Lower lobe of right lung (tissue), 2 donors: Measurements from ENCODE around the gene ARAP1. TPM values are rescaled to one million over a fixed set of nuclear protein-coding genes. Genes with fewer than 3 reads are reported as not detected.

ENCODE experiments used
- ATAC-seq, 2 donors: fragments of 200-7000 bp; cut with Tn5 transposase; one replicate each; pipeline ENCODE4 v1.9.1; 2020 to 2022; ENCODE audit warnings: mild to moderate bottlenecking in 2 of 2, moderate library complexity in 2 of 2
- DNase-seq: peaks from one replicate; pipeline ENCODE4 v3.0.0-alpha.2; 2020
- H3K27ac ChIP-seq: fragments of 200-600 bp; one replicate; pipeline ENCODE4 v1.8.0; 2022
- H3K27me3 ChIP-seq: fragments of 200-600 bp; one replicate; pipeline ENCODE4 v1.8.0; 2022; ENCODE audit warnings: low read depth
- H3K36me3 ChIP-seq: fragments of 200-600 bp; one replicate; pipeline ENCODE4 v1.8.0; 2022; ENCODE audit warnings: mild to moderate bottlenecking
- H3K4me1 ChIP-seq: fragments of 200-600 bp; one replicate; pipeline ENCODE4 v1.8.0; 2022
- H3K4me3 ChIP-seq: fragments of 200-600 bp; one replicate; pipeline ENCODE4 v1.8.0; 2022; ENCODE audit warnings: mild to moderate bottlenecking
- H3K9me3 ChIP-seq: fragments of 200-600 bp; one replicate; pipeline ENCODE4 v1.8.0; 2022
- CTCF ChIP-seq: fragments of 200-600 bp; IDR thresholded peaks from one replicate; pipeline ENCODE4 v1.8.0; 2022; ENCODE audit warnings: antibody characterized with exemption, mild to moderate bottlenecking
- intact Hi-C: fragments of 100-400 bp; cut with DNase I; formaldehyde crosslinking; loops from one replicate; pipeline ENCODE4 v1.11.0; 2022
- total RNA-seq: library from RNA; stranded (reverse); fragmentation: NEBNext Ultra II Directional; extraction: Animal tissue kit (Norgen Biotek cat#: 25700); gene quantifications from one replicate; pipeline ENCODE4 v1.2.1, GENCODE V29; 2021
- donor health status: DM: no; HTN: yes; CAD: no; lungs with severe emphysema.

Gene ARAP1
- total RNA-seq, 1 donor from 2014 or later = 276 TPM

- peak; percentile 86 for DNase-seq
- Histone ChIP-seq H3K36me3 (no peaks in the 10 kb centered on the region), H3K4me1 (peaks cover 58% of the 10 kb centered on the region), H3K9me3 (no peaks in the 10 kb centered on the region), H3K4me3 (no peak overlapping the region), H3K27ac (peak overlapping the region; percentile 70), H3K27me3 (no peaks in the 10 kb centered on the region)
- ATAC-seq = peak; percentile 67 to 87
- TF ChIP-seq CTCF = no peak
- intact Hi-C loops = no loop called here
Measured at GRCh38 chr11:72786305-72787215, 34.4 kb upstream of the ARAP1 start.

GRCh38 chr11:72784662-72785061, 32.5 kb upstream of the ARAP1 start:
- Histone ChIP-seq H3K4me1 (peaks cover 59% of the 10 kb centered on the region), H3K36me3 (no peaks in the 10 kb centered on the region), H3K4me3 (no peak overlapping the region), H3K27ac (no peak overlapping the region), H3K9me3 (no peaks in the 10 kb centered on the region), H3K27me3 (peaks cover 5% of the 10 kb centered on the region)
- no peak for TF ChIP-seq CTCF
- intact Hi-C loops = no loop called here
- DNase-seq (no peak), ATAC-seq (no peak)

- H3K4me1 ChIP-seq = peaks cover 52% of the 10 kb centered on the region
- no peak for DNase-seq
- no peak overlapping the region for H3K27ac ChIP-seq
Measured at GRCh38 chr11:72783144-72783905, 31.1 kb upstream of the ARAP1 start.

GRCh38 chr11:72782081-72782920, 30.1 kb upstream of the ARAP1 start:
- peak; percentile 56 for DNase-seq
- peaks cover 50% of the 10 kb centered on the region for H3K4me1 ChIP-seq
- intact Hi-C loops = no loop called here
- H3K27me3 ChIP-seq = peaks cover 5% of the 10 kb centered on the region
- peak in 1 of 2 donors; percentile 9 for ATAC-seq
- no peaks in the 10 kb centered on the region for H3K9me3 ChIP-seq
- no peak for TF ChIP-seq CTCF
- H3K27ac ChIP-seq = no peak overlapping the region
- peak overlapping the region; percentile 62 for H3K4me3 ChIP-seq
- H3K36me3 ChIP-seq = no peaks in the 10 kb centered on the region

More at GRCh38 chr11:72783144-72783905, 31.1 kb upstream of the ARAP1 start:
- TF ChIP-seq CTCF = no peak
- no peak for ATAC-seq
- intact Hi-C loops = no loop called here
- Histone ChIP-seq H3K9me3 (no peaks in the 10 kb centered on the region), H3K36me3 (no peaks in the 10 kb centered on the region), H3K4me3 (no peak overlapping the region), H3K27me3 (peaks cover 5% of the 10 kb centered on the region)
